Stimulated activated CD4-positive, alpha-beta T cell treated with anti-CD3 and anti-CD28 coated beads, Interleukin-1b, Interleukin-23, amount 100 ng/mL, for 1 hour (primary cell): ENCODE results near the gene SREBF1.
A peak's percentile ranks its signal among the peaks of the same experiment; 100 is the strongest.

Source experiments
- DNase-seq, 2 donors: peaks; one replicate each; pipeline ENCODE4 v3.0.0-alpha.2; 2020; ENCODE audit warnings: low read depth in 2 of 2

The SREBF1 gene

GRCh38 chr17:17859909-17860765 lies 23.4 kb upstream of the SREBF1 start:
- peak; percentile 37 to 41 for DNase-seq

- no peak for DNase-seq
Observed at GRCh38 chr17:17857496-17857895, 20.7 kb upstream of the SREBF1 start.

GRCh38 chr17:17856386-17856785 lies 19.6 kb upstream of the SREBF1 start:
- no peak for DNase-seq

- DNase-seq, result no peak
Observed at GRCh38 chr17:17855976-17856375, 19.2 kb upstream of the SREBF1 start.

GRCh38 chr17:17853811-17854447 lies 17.1 kb upstream of the SREBF1 start:
- no peak for DNase-seq

- no peak for DNase-seq
Observed at GRCh38 chr17:17852930-17853329, 16.1 kb upstream of the SREBF1 start.

- DNase-seq, result no peak
Observed at GRCh38 chr17:17851103-17852002, 14.6 kb upstream of the SREBF1 start.

- peak in 1 of 2 donors; percentile 9 for DNase-seq
Observed at GRCh38 chr17:17849845-17850373, 13.1 kb upstream of the SREBF1 start.

- DNase-seq, result peak; percentile 40 to 53
Observed at GRCh38 chr17:17849147-17849820, 12.5 kb upstream of the SREBF1 start.

- DNase-seq, result no peak
Observed at GRCh38 chr17:17848311-17849082, 11.7 kb upstream of the SREBF1 start.

GRCh38 chr17:17847726-17848125 lies 10.9 kb upstream of the SREBF1 start:
- DNase-seq, result no peak

- DNase-seq, result no peak
Observed at GRCh38 chr17:17847118-17847689, 10.4 kb upstream of the SREBF1 start.

GRCh38 chr17:17846645-17847044 lies 9.9 kb upstream of the SREBF1 start:
- DNase-seq, result no peak

- no peak for DNase-seq
Observed at GRCh38 chr17:17846003-17846402, 9.2 kb upstream of the SREBF1 start.

GRCh38 chr17:17845046-17845775 lies 8.4 kb upstream of the SREBF1 start:
- no peak for DNase-seq

- DNase-seq, result no peak
Observed at GRCh38 chr17:17844500-17844899, 7.7 kb upstream of the SREBF1 start.

GRCh38 chr17:17844079-17844478 lies 7.3 kb upstream of the SREBF1 start:
- no peak for DNase-seq

- no peak for DNase-seq
Observed at GRCh38 chr17:17843096-17843495, 6.3 kb upstream of the SREBF1 start.

GRCh38 chr17:17842111-17842876 lies 5.5 kb upstream of the SREBF1 start:
- no peak for DNase-seq
